ENCODE measurements around the gene NELFB. TPM values are rescaled to one million over a fixed set of nuclear protein-coding genes. Genes with fewer than 3 reads are reported as not detected.

The NELFB gene
- total RNA-seq = 10 to 100 TPM; 26.1 to 41.4 (median 35.2) TPM

DNA sequence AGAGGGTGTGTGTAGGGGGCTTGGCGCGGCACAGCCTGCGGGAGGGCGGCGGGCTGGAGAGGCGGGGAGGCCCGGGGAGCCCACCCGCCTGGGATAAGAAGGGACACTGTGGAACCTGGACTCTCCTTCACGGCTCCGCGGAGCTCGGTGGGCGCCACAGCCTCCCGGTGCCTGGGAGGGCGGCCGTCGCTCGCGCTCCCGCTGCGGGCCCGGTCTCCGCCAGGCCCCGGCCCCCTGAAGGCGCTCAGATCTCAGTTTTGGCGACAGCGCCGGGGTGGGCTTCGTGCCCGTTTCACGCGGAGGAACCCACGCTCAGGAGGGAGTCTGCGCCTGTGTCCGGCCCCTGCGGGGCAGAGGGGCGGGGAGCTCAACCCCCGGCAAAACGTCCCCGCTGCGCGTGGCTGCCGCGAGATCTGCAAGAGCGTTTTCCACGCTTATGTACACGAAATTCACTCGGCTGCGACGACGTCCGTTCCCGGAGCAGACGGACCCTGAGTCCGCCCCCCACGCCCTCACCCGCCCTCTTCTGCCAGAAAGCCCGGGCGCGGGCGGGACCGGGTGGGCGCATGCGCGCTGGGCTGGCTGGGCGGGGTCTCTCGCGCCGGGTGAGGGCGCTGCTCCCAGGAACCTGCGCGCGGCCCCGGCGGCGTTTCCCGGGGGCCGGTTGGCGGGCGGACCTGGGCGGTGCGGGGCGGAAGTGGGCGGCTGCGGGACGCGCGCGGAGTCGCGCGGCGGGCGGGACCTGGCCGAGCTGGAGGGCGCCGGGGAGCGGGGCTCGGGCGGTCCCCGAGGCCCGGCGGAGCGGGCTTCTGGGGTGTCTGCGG lies at the start of gene NELFB:
Gene NELFB (plus strand): TSS at position 704 of the 824 bp plus-strand sequence.
- no peaks in the 10 kb centered on the region for H3K9me3 ChIP-seq
- H3K27ac ChIP-seq = peak within 1 kb of the TSS; percentile 80 to 95 (median 89)
- peak within 1 kb of the TSS; percentile 75 to 100 (median 92) for H3K4me3 ChIP-seq
- peaks cover 4 to 35% (median 7%) of the 10 kb centered on the region in 3 donors for H3K36me3 ChIP-seq
- 4 to 8% methylated on average over 6 to 22 of the region's 105 CpGs for WGBS, 2 donors
- no peak for DNase-seq
- H3K27me3 ChIP-seq = peaks cover 0 to 6% (median 0%) of the 10 kb centered on the region in 4 donors
- TF ChIP-seq POLR2A (IDR thresholded peaks at IDR 0.05) = peak in 2 of 4 donors; percentile 43 to 57
- TF ChIP-seq, protein P1, sequence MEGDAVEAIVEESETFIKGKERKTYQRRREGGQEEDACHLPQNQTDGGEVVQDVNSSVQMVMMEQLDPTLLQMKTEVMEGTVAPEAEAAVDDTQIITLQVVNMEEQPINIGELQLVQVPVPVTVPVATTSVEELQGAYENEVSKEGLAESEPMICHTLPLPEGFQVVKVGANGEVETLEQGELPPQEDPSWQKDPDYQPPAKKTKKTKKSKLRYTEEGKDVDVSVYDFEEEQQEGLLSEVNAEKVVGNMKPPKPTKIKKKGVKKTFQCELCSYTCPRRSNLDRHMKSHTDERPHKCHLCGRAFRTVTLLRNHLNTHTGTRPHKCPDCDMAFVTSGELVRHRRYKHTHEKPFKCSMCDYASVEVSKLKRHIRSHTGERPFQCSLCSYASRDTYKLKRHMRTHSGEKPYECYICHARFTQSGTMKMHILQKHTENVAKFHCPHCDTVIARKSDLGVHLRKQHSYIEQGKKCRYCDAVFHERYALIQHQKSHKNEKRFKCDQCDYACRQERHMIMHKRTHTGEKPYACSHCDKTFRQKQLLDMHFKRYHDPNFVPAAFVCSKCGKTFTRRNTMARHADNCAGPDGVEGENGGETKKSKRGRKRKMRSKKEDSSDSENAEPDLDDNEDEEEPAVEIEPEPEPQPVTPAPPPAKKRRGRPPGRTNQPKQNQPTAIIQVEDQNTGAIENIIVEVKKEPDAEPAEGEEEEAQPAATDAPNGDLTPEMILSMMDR (IDR thresholded peaks at IDR 0.05) = peak in 3 of 6 experiments; percentile 6 to 49 (median 15)
- intact Hi-C loops (cut with DNase I) = no loop called here
- H3K4me1 ChIP-seq = peaks cover 18 to 40% (median 23%) of the 10 kb centered on the region in 3 donors

GRCh38 chr9:137206602-137207001 lies 48.5 kb upstream of the NELFB start:
- Histone ChIP-seq H3K27me3 (no peaks in the 10 kb centered on the region), H3K4me3 (peak overlapping the region in 3 of 4 donors; percentile 98 to 99 (median 98)), H3K9me3 (no peaks in the 10 kb centered on the region), H3K36me3 (peaks cover 0 to 26% (median 4%) of the 10 kb centered on the region in 3 donors), H3K4me1 (peaks cover 32 to 53% (median 40%) of the 10 kb centered on the region in 3 donors), H3K27ac (peak overlapping the region in 1 of 4 donors; percentile 88)
- 73 to 79% methylated on average over 6 of the region's 7 CpGs for WGBS, 2 donors
- DNase-seq = no peak
- intact Hi-C loops (cut with DNase I) = no loop called here
- TF ChIP-seq, protein P1 (IDR thresholded peaks at IDR 0.05) = no peak
- TF ChIP-seq POLR2A (IDR thresholded peaks at IDR 0.05) = no peak

DNA sequence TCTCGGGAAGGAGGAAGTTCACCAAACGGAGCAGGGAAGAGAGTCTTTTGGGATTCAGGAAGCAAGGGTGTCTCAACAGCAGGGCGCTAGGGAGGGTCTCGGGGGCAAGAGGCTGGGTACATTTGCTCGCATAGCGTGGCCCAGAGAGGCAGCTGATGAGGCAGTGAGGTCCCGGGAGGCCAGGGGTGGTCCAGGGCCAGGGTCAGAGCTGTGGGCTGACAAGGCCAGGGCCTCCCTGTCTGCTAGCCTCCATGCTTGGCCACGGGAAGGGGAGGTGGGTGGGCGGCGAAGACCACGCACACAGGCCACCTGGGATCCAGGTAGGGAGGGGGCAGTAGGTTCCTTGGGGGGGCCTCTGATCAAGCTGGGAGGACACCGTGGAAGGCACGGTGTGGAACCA lies 43.6 kb upstream of the NELFB start:
- Histone ChIP-seq H3K9me3 (no peaks in the 10 kb centered on the region), H3K4me3 (no peak overlapping the region), H3K36me3 (peaks cover 0 to 53% (median 4%) of the 10 kb centered on the region in 3 donors), H3K27me3 (no peaks in the 10 kb centered on the region), H3K27ac (no peak overlapping the region), H3K4me1 (peaks cover 3 to 13% (median 6%) of the 10 kb centered on the region in 3 donors)
- WGBS, 2 donors = 86 to 91% methylated on average over 4 to 9 of the region's 13 CpGs
- TF ChIP-seq, protein P1 (IDR thresholded peaks at IDR 0.05) = no peak
- no peak for TF ChIP-seq POLR2A (IDR thresholded peaks at IDR 0.05)
- intact Hi-C loops (cut with DNase I) = no loop called here
- DNase-seq = no peak

DNA sequence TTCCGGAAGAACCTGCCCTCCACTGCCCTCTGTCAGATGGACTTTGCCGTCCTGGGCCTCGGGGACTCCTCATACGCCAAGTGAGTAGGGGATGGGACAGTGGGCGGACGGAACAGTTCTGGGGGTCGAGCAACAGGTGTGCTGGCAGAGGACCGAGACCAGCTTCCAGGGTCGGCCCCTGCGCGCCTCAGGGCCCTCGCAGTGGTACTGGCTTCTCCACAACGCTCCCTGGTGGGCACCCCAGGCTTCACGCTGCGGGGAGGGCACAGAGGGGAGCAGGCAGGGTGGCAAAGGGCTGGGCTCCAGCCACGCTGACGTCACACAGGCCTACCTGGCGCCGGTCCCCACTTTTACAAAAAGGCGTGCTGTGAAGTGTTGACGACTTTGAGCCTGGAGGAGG lies 42.6 kb upstream of the NELFB start:
- intact Hi-C loops (cut with DNase I) = no loop called here
- peaks cover 0 to 55% (median 4%) of the 10 kb centered on the region in 3 donors for H3K36me3 ChIP-seq

More for the DNA sequence above, 42.6 kb upstream of the NELFB start:
- Histone ChIP-seq H3K4me1 (peaks cover 6 to 14% (median 9%) of the 10 kb centered on the region in 3 donors), H3K9me3 (no peaks in the 10 kb centered on the region), H3K4me3 (no peak overlapping the region), H3K27me3 (no peaks in the 10 kb centered on the region), H3K27ac (no peak overlapping the region)
- no peak for DNase-seq
- WGBS, 2 donors = 47 to 93% methylated on average over 7 to 12 of the region's 21 CpGs
- TF ChIP-seq, protein P1 (IDR thresholded peaks at IDR 0.05) = no peak
- no peak for TF ChIP-seq POLR2A (IDR thresholded peaks at IDR 0.05)
